HG03432 (cell line): ENCODE data around the gene MASP2.
"Not testable (repeated sequence)": the region's sequence is repeated elsewhere in the genome, so short reads cannot be mapped to it uniquely, and the experiment has no call there.

ENCODE experiments used
- ATAC-seq: cut with Tn5 transposase; IDR thresholded peaks from one replicate; pipeline ENCODE4 v1.9.1; 2021; ENCODE audit warnings: mild to moderate bottlenecking, moderate library complexity; ENCODE audit not compliant: unreplicated experiment

Gene MASP2

GRCh38 chr1:10992004-10992403 is 55.0 kb downstream of the MASP2 start:
- ATAC-seq = not testable (repeated sequence)

GRCh38 chr1:10990828-10991227 is 56.2 kb downstream of the MASP2 start:
- no peak for ATAC-seq

GRCh38 chr1:10989920-10990516 is 57.0 kb downstream of the MASP2 start:
- ATAC-seq = not testable (repeated sequence)

GRCh38 chr1:10989095-10989494 is 57.9 kb downstream of the MASP2 start:
- ATAC-seq = no peak

- no peak for ATAC-seq
Measured at GRCh38 chr1:10987840-10988417, 59.1 kb downstream of the MASP2 start.

- peak; percentile 27 for ATAC-seq
Measured at GRCh38 chr1:10986525-10986890, 60.5 kb downstream of the MASP2 start.

GRCh38 chr1:10980841-10981727 is 66.0 kb downstream of the MASP2 start:
- no peak for ATAC-seq

- ATAC-seq = no peak
Measured at GRCh38 chr1:10980094-10980577, 66.9 kb downstream of the MASP2 start.

- no peak for ATAC-seq
Measured at GRCh38 chr1:10979483-10979920, 67.5 kb downstream of the MASP2 start.

- ATAC-seq = no peak
Measured at GRCh38 chr1:10978719-10979118, 68.3 kb downstream of the MASP2 start.
